Posterior vena cava (tissue), 2 donors: ENCODE results near the gene CPNE4. TPM values are rescaled to one million over a fixed set of nuclear protein-coding genes. Genes with fewer than 3 reads are reported as not detected.
"Not testable (repeated sequence)": the region's sequence is repeated elsewhere in the genome, so short reads cannot be mapped to it uniquely, and the experiment has no call there.

Experiments
- DNase-seq: peaks from one replicate; pipeline ENCODE4 v3.0.0-alpha.2; 2020; ENCODE audit warnings: low spot score
- intact Hi-C, 2 donors: fragments of 100-400 bp; cut with DNase I; formaldehyde crosslinking; loops; one replicate each; pipeline versions ENCODE4 v1.14.1 to v1.14.2; 2022 to 2023
- total RNA-seq, 2 donors: library from RNA; stranded (reverse); fragmentation: NEBNext Ultra II Directional; extraction: Animal tissue kit (Norgen Biotek cat#: 25700); gene quantifications; one replicate each; pipeline ENCODE4 v1.2.1, GENCODE V29; 2021
- donor health status: DM: yes; HTN: yes; CAD: no.
- donor health status: DM: yes; HTN: yes; CAD: no.

The CPNE4 gene
- total RNA-seq, 2 donors from 2014 or later, result not detected

DNA sequence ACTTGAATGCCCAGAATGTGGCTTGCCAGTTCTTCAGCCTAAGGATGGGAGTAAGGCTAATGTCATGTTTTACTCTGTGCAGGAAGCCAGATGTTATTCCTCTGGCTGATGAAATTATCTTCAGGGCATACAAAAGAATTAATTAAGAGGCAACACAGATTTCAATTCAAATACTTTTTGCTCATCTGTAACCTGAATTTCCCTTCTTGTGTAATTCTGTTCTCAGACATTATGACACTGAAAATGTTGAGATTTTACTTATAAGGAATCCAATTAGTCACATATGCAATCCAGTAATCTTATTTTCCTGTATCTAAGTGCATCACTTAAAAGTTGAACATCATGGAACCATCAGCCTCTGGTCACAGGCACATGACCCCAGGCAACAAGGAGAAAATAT, 136.5 kb downstream of the CPNE4 start:
- intact Hi-C loops, result no loop called here
- DNase-seq, result no peak

DNA sequence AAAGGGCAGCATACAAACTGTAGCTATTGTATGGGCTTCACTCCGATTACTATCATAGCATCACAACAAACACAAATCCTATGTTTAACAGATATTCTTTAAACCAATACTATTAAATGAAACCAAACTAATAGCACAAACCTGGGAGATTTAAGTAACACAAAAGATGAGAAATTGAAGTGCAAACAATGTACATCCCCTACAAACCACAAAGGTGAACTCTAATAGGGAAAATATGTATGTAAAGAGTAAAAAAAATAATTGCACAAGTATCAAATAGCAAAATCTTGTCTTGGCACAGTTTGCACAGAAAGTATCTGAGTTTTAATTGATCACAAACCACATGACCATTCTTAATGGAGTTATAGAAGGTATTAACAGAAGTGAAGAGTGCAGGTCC, 138.5 kb downstream of the CPNE4 start:
- no peak for DNase-seq
- intact Hi-C loops, result no loop called here

DNA sequence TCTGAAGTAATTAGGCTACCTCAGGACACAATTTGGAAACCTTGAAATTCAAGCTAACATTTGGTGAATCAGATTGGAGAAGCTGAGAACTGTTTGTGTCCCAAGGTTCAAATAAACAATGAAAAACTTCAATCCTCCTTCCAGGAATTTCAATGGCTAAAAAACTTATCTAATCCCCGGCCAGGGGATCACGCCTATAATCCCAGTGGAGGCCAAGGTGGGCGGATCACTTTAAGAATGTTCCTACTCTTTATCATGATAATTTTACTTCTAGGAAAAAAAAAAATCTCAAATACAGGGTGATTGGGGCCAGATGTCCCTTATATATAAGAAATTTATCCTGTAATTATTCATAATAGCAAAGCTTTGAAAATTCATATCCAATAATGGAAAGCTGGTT, 139.0 kb downstream of the CPNE4 start:
- intact Hi-C loops, result no loop called here
- DNase-seq, result no peak

- DNase-seq, result no peak
- intact Hi-C loops, result no loop called here
Observed at GRCh38 chr3:131892331-131892730, 142.5 kb downstream of the CPNE4 start.

DNA sequence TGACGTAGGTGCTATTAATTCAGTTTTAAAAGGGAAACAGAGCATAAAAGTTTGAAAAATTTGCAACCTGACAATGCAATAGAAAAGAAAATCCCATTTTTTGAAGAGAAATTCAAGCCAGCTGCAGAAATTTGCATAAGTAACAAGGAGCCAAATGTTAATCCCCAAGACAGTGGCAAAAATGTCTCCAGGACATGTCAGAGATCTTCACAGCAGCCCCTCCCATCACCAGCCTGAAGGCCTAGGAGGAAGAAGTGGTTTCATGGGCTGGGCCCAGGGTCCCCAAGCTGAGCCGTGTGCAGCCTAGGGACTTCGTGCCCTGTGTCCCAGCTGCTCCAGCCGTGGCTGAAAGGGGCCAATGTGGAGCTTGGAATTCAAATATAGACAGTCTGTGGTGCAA, 148.9 kb downstream of the CPNE4 start:
- intact Hi-C loops, DNase-seq: not testable (repeated sequence)

- intact Hi-C loops, result no loop called here
- DNase-seq, result no peak
Observed at GRCh38 chr3:131883711-131884407, 151.0 kb downstream of the CPNE4 start.

- no peak for DNase-seq
- intact Hi-C loops, result no loop called here
Observed at GRCh38 chr3:131883086-131883485, 151.7 kb downstream of the CPNE4 start.

- no peak for DNase-seq
- intact Hi-C loops, result no loop called here
Observed at GRCh38 chr3:131881777-131882176, 153.0 kb downstream of the CPNE4 start.

- no peak for DNase-seq
Observed at GRCh38 chr3:131880948-131881347, 153.9 kb downstream of the CPNE4 start.

GRCh38 chr3:131868203-131868602, 166.6 kb downstream of the CPNE4 start:
- intact Hi-C loops, result no loop called here
- DNase-seq, result no peak

More at GRCh38 chr3:131880948-131881347, 153.9 kb downstream of the CPNE4 start:
- intact Hi-C loops, result no loop called here

DNA sequence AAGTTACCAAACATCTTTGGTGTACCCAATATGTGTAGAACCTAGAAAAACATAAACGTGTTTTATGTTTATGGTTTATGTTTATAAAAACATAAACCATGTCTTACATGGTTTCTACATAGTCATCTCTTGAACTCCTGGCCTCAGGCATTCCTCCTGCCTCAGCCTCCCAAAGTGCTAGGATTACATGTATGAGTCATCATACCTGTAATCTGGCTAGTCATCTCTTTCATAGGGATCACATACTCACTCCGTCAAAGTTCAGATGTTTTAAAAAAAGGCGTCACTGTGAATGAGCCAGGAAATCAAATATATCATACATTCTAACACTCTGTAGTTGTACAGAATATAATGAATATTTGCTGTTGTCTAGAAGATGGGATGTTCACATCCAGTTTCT, 178.6 kb downstream of the CPNE4 start:
- no peak for DNase-seq
- intact Hi-C loops, result no loop called here

DNA sequence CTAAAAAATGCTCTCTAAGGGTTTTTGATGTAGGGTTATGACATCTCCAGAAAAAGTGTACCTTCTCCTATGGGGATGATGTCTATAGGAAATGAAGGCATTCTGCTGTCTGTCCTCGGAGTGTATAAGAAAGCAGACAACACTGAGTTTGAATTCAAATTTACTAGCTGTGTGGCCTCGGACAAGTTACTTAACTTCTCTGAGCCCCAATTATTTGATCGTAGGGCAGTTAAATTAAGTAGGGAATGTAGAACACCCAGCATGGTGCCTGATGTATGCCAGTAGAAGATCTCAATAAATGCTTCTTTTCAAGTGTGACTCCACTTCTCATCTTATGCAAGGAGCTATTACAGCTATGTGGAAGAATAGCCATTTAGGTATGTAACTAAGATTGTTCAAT, 184.6 kb downstream of the CPNE4 start:
- DNase-seq, result no peak
- intact Hi-C loops, result no loop called here

DNA sequence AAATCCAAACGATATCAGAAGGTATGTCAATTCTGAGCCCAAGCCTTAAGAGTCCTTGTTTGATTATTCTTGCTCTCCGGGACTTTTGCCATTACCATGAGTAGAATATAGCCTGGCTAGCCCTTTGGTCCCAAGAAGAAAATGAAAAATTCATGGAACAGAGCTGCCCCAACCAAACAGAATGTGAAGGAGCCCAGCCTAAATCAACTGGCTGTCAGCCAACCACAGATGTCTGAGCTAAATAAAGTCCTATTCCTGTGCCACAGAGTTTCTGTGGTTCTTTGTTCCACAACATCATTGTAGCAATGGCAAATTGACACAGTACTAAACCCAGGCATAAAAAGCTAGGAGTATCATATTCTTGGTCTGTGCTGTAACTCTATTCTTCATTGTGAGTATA, 185.2 kb downstream of the CPNE4 start:
- DNase-seq, result no peak
- intact Hi-C loops, result no loop called here

DNA sequence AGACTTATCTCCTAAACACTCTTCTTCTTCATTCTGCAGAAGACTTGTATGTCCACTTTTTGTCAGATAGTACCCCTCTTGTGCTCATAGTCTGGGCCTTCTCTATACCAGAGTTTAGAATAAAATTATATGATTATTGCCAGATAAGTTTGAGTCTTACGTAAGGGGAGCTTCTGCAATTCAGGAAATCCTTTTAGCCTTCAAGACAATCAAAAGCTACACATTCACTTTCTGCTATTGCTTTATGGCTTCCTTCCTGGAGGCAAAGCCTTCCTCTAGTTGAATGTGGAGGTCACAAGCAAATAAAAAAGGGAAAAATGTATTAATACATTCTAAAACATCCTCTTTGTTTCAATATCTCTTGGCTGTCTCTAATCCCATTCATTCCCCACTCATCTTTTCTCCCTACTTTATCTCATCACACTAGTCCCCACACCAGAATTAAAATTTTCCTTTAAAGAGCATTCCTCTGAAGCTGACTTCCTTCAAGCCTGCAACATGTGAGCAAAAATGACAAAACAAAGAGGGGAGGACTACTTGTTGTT, 186.8 kb downstream of the CPNE4 start:
- intact Hi-C loops, result no loop called here
- no peak for DNase-seq

- intact Hi-C loops, result no loop called here
- no peak for DNase-seq
Observed at GRCh38 chr3:131846296-131846924, 188.4 kb downstream of the CPNE4 start.

- DNase-seq, result no peak
Observed at GRCh38 chr3:131843174-131843573, 191.6 kb downstream of the CPNE4 start.

GRCh38 chr3:131840156-131840797, 194.5 kb downstream of the CPNE4 start:
- no peak for DNase-seq
- intact Hi-C loops, result no loop called here

More at GRCh38 chr3:131843174-131843573, 191.6 kb downstream of the CPNE4 start:
- intact Hi-C loops, result no loop called here

DNA sequence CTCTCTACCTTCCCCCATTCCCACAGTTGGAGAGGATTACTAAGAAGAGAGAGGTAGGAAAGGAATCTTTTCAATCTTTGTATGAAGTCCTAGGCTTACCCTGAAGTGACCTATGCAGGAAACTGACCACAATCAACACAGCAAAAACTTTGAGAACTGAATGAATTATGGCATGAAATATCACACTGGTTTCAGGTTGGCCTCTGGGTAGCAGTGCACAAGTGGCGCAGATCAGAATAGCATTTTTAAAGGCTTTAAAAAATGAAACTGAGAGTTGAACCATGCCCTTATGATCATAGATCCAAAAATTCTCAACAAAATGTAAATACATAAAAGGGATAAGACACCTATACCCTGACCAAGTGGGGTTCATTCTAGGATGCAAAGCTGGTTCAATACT, 198.9 kb downstream of the CPNE4 start:
- DNase-seq, result no peak
- intact Hi-C loops, result no loop called here

DNA sequence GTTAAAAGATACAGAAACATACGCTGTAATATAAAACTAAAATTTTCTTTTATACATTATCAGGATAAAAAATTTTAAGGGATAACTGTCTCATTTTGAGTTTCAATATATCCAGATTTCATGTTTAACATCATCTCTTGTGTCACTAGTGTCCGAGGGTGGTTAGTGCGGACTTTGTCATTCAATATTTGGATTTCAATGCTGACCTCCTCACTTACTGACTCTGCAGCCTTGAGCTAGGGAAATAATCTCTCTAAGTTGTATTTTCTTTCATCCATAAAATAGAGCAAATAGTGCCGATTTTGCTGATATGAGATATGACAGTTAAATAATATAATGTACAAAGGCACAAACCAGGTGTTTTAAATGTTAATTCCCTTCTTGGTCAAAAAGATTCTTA, 203.2 kb downstream of the CPNE4 start:
- intact Hi-C loops, result no loop called here

GRCh38 chr3:131821191-131821762, 213.5 kb downstream of the CPNE4 start:
- intact Hi-C loops, result no loop called here
- DNase-seq, result no peak

More for the DNA sequence above, 203.2 kb downstream of the CPNE4 start:
- DNase-seq, result no peak
